IMR-90 (cell line): ENCODE data around the gene DUS3L. TPM values are rescaled to one million over a fixed set of nuclear protein-coding genes. Genes with fewer than 3 reads are reported as not detected.

Experiments used
- ATAC-seq: fragments of 200-7000 bp; cut with Tn5 transposase; 2 replicates; pipeline ENCODE4 v1.9.1; 2020; ENCODE audit warnings: low read depth, mild to moderate bottlenecking, moderate library complexity
- BruUV-seq: library from RNA; stranded (reverse); fragments of 400-500 nt; replicated peaks from 2 replicates; lab custom pipeline; 2021; lab: Mats Ljungman, UMichigan
- CTCF ChIA-PET: fragments of 300-600 bp; formaldehyde crosslinking; extraction: SDS; loops from one replicate; lab custom pipeline; 2021; ENCODE audit warnings: antibody characterized with exemption; lab: Yijun Ruan, JAX
- POLR2A ChIA-PET: fragments of 300-600 bp; sonication (Branson Sonifier 250); formaldehyde crosslinking; loops from one replicate; lab custom pipeline; 2022; ENCODE audit warnings: antibody characterized with exemption; ENCODE audit not compliant: unreplicated experiment; lab: Charles Lee
- DNase-seq: peaks from one replicate; pipeline ENCODE4 v3.0.0; 2013
- H2AFZ ChIP-seq: replicated peaks from 2 replicates; pipeline ENCODE3; 2013; ENCODE audit warnings: low read length, mild to moderate bottlenecking; ENCODE audit not compliant: poor library complexity
- H2AK5ac ChIP-seq: 2 replicates; pipeline ENCODE4 v1.6.1; 2013; ENCODE audit warnings: low read depth, low read length, inconsistent platforms
- H2AK9ac ChIP-seq: replicated peaks from 2 replicates; pipeline ENCODE3; 2013; ENCODE audit warnings: mild to moderate bottlenecking, low read depth, low read length, moderate library complexity; ENCODE audit not compliant: poor library complexity
- H2BK120ac ChIP-seq: 2 replicates; pipeline ENCODE4 v1.6.1; 2013; ENCODE audit warnings: low read depth, low read length, inconsistent platforms
- H2BK15ac ChIP-seq: 3 replicates; pipeline ENCODE4 v1.6.1; 2013; ENCODE audit warnings: low read depth, low read length, inconsistent platforms
- H2BK20ac ChIP-seq: 2 replicates; pipeline ENCODE4 v1.6.1; 2013; ENCODE audit warnings: low read depth, mild to moderate bottlenecking, inconsistent platforms, low read length, moderate library complexity
- H2BK5ac ChIP-seq: 2 replicates; pipeline ENCODE4 v1.6.1; 2013; ENCODE audit warnings: mild to moderate bottlenecking, low read depth, low read length, inconsistent platforms; ENCODE audit not compliant: poor library complexity, severe bottlenecking
- H3K14ac ChIP-seq: replicated peaks from 2 replicates; pipeline ENCODE4 v1.6.1; 2013; ENCODE audit warnings: low read depth, low read length, inconsistent platforms
- H3K18ac ChIP-seq: 2 replicates; pipeline ENCODE4 v1.6.1; 2013; ENCODE audit warnings: low read depth, low read length, control low read depth
- H3K23ac ChIP-seq: 2 replicates; pipeline ENCODE4 v1.6.1; 2013; ENCODE audit warnings: low read depth, low read length, inconsistent platforms
- H3K27ac ChIP-seq: 2 replicates; pipeline ENCODE4 v1.5.1; 2013; ENCODE audit warnings: mild to moderate bottlenecking, control low read depth, low read length; ENCODE audit not compliant: insufficient read depth
- H3K27me3 ChIP-seq: 2 replicates; pipeline ENCODE4 v1.6.1; 2013; ENCODE audit warnings: low read length; ENCODE audit not compliant: control insufficient read depth, insufficient read depth
- H3K36me3 ChIP-seq: 2 replicates; pipeline ENCODE4 v1.6.1; 2013; ENCODE audit warnings: low read length, mixed read lengths; ENCODE audit not compliant: control insufficient read depth, insufficient read depth
- H3K4ac ChIP-seq: 2 replicates; pipeline ENCODE4 v1.6.1; 2013; ENCODE audit warnings: low read depth, low read length, inconsistent platforms
- H3K4me1 ChIP-seq: 2 replicates; pipeline ENCODE4 v1.6.1; 2013; ENCODE audit warnings: low read length, mixed read lengths; ENCODE audit not compliant: control insufficient read depth, insufficient read depth
- H3K4me2 ChIP-seq: 2 replicates; pipeline ENCODE4 v1.6.1; 2013; ENCODE audit warnings: low read depth, mild to moderate bottlenecking, control low read depth, low read length, moderate library complexity
- H3K4me3 ChIP-seq: 2 replicates; pipeline ENCODE4 v1.5.1; 2013; ENCODE audit warnings: low read depth, mild to moderate bottlenecking, control low read depth, low read length, moderate library complexity; ENCODE audit not compliant: insufficient read depth
- H3K56ac ChIP-seq: 2 replicates; pipeline ENCODE4 v1.6.1; 2013; ENCODE audit warnings: low read length, inconsistent platforms; ENCODE audit not compliant: insufficient read depth; ENCODE audit errors: extremely low read depth
- H3K79me1 ChIP-seq, 2 experiments: 2 replicates each; pipeline ENCODE4 v1.6.1; 2013; ENCODE audit warnings: low read length in 2 of 2, inconsistent platforms in 1 of 2, low read depth in 1 of 2
- H3K9ac ChIP-seq: 2 replicates; pipeline ENCODE4 v1.6.1; 2013; ENCODE audit warnings: low read depth, low read length, control low read depth
- H3K9me1 ChIP-seq: 2 replicates; pipeline ENCODE4 v1.6.1; 2013; ENCODE audit warnings: low read length, inconsistent platforms; ENCODE audit not compliant: insufficient read depth
- H3K9me3 ChIP-seq: 2 replicates; pipeline ENCODE4 v1.6.1; 2013; ENCODE audit warnings: low read length; ENCODE audit not compliant: control insufficient read depth, insufficient read depth
- H4K20me1 ChIP-seq: 2 replicates; pipeline ENCODE4 v1.6.1; 2013; ENCODE audit warnings: low read length, inconsistent platforms; ENCODE audit not compliant: insufficient read depth
- H4K5ac ChIP-seq: 2 replicates; pipeline ENCODE4 v1.6.1; 2013; ENCODE audit warnings: mild to moderate bottlenecking, low read depth, low read length, control low read depth
- H4K8ac ChIP-seq, 2 experiments: 2 replicates each; pipeline ENCODE4 v1.6.1; 2013; ENCODE audit warnings: low read depth in 2 of 2, low read length in 2 of 2, control low read depth in 1 of 2, inconsistent platforms in 1 of 2
- H4K91ac ChIP-seq: 2 replicates; pipeline ENCODE4 v1.6.1; 2013; ENCODE audit warnings: low read depth, low read length, inconsistent platforms; ENCODE audit not compliant: insufficient read depth
- BHLHE40 ChIP-seq: fragments of 150-350 bp; IDR thresholded peaks from 2 replicates; pipeline ENCODE4 v1.6.1; 2016; ENCODE audit warnings: mild to moderate bottlenecking, low read depth, low read length
- CEBPB ChIP-seq: IDR thresholded peaks from 2 replicates; pipeline ENCODE4 v1.6.1; 2012; ENCODE audit warnings: low read depth, low read length, improper control_type of control experiment
- CHD1 ChIP-seq: IDR thresholded peaks from 2 replicates; pipeline ENCODE4 v1.6.1; 2012; ENCODE audit warnings: low read depth, low read length, improper control_type of control experiment
- FOS ChIP-seq: fragments of 150-350 bp; IDR thresholded peaks from 2 replicates; pipeline ENCODE4 v1.6.1; 2016; ENCODE audit warnings: low read depth, low read length
- MAFK ChIP-seq: IDR thresholded peaks from 2 replicates; pipeline ENCODE4 v1.6.1; 2012; ENCODE audit warnings: low read depth, low read length, improper control_type of control experiment
- MAZ ChIP-seq: IDR thresholded peaks from 2 replicates; pipeline ENCODE4 v1.6.1; 2012; ENCODE audit warnings: low read depth, mild to moderate bottlenecking, low read length, improper control_type of control experiment, moderate library complexity, borderline replicate concordance
- MXI1 ChIP-seq: IDR thresholded peaks from 2 replicates; pipeline ENCODE4 v1.6.1; 2012; ENCODE audit warnings: low read depth, mild to moderate bottlenecking, low read length, moderate library complexity, borderline replicate concordance
- NFE2L2 ChIP-seq: fragments of 150-350 bp; IDR thresholded peaks from 2 replicates; pipeline ENCODE4 v1.6.1; 2016; ENCODE audit warnings: low read depth, mild to moderate bottlenecking, low read length
- POLR2A ChIP-seq: IDR thresholded peaks from 2 replicates; pipeline ENCODE4 v1.6.1; 2012; ENCODE audit warnings: mild to moderate bottlenecking, low read depth, low read length
- RAD21 ChIP-seq: IDR thresholded peaks from 2 replicates; pipeline ENCODE4 v1.6.1; 2012; ENCODE audit warnings: low read length, improper control_type of control experiment
- RCOR1 ChIP-seq: IDR thresholded peaks from 2 replicates; pipeline ENCODE4 v1.6.1; 2012; ENCODE audit warnings: mild to moderate bottlenecking, low read length, improper control_type of control experiment; ENCODE audit not compliant: insufficient replicate concordance
- RFX5 ChIP-seq: IDR thresholded peaks from 2 replicates; pipeline ENCODE4 v1.8.0; 2012; ENCODE audit warnings: low read depth, mild to moderate bottlenecking, low read length, moderate library complexity
- SMC3 ChIP-seq: fragments of 150-350 bp; IDR thresholded peaks from 2 replicates; pipeline ENCODE4 v1.6.1; 2016; ENCODE audit warnings: low read depth, mild to moderate bottlenecking, antibody characterized with exemption, low read length, moderate library complexity
- WGBS, 2 experiments: methylation state at CpG; one replicate each; pipeline versions ENCODE4 v1.1.5 to v1.1.7; 2013; ENCODE audit warnings: missing lambda C conversion rate in 2 of 2; ENCODE audit not compliant: insufficient read length in 1 of 2; ENCODE audit errors: extremely low coverage in 2 of 2; 5-methylcytosine and 5-hydroxymethylcytosine counted together
- dilution Hi-C: fragments of 300-500 bp; cut with HindIII; formaldehyde crosslinking; loops from one replicate; pipeline ENCODE4 v1.14.3; 2018; ENCODE audit warnings: low sequenced_read_pairs; ENCODE audit not compliant: unreplicated experiment
- in situ Hi-C: fragments of 300-500 bp; cut with MboI; formaldehyde crosslinking; loops from 3 replicates; pipeline ENCODE4 v1.14.3; 2019; ENCODE audit warnings: low sequenced_read_pairs, inconsistent platforms, mixed read lengths
- intact Hi-C: fragments of 100-400 bp; cut with micrococcal nuclease; formaldehyde crosslinking; loops from 2 replicates; pipeline ENCODE4 v1.10.0; 2022
- polyA plus RNA-seq, 3 experiments: library from polyadenylated mRNA; depleted of rRNA; stranded (reverse); fragments of >200 nt; gene quantifications; 2 replicates each; pipeline ENCODE4 v1.2.3, GENCODE V29; 2012; ENCODE audit warnings: low replicate concordance in 1 of 3
- total RNA-seq: library from RNA; depleted of rRNA; stranded (reverse); fragments of >200 nt; gene quantifications from 2 replicates; pipeline ENCODE4 v1.2.3, GENCODE V29; 2012
- TF ChIP-seq, protein P1 (sequence below): fragments of 150-350 bp; IDR thresholded peaks from 2 replicates; pipeline ENCODE4 v1.6.1; 2016; ENCODE audit warnings: low read depth, mild to moderate bottlenecking, low read length, moderate library complexity, borderline replicate concordance
- TF ChIP-seq, protein P2 (sequence below): fragments of 150-350 bp; IDR thresholded peaks from 2 replicates; pipeline ENCODE4 v1.6.1; 2017; ENCODE audit warnings: mild to moderate bottlenecking, antibody characterized with exemption, low read length, low read depth

The DUS3L gene
- total and polyA plus RNA-seq, 2 of the 4 experiments (the other 2 are of a cell fraction) = 12.4 to 21.3 TPM

DNA sequence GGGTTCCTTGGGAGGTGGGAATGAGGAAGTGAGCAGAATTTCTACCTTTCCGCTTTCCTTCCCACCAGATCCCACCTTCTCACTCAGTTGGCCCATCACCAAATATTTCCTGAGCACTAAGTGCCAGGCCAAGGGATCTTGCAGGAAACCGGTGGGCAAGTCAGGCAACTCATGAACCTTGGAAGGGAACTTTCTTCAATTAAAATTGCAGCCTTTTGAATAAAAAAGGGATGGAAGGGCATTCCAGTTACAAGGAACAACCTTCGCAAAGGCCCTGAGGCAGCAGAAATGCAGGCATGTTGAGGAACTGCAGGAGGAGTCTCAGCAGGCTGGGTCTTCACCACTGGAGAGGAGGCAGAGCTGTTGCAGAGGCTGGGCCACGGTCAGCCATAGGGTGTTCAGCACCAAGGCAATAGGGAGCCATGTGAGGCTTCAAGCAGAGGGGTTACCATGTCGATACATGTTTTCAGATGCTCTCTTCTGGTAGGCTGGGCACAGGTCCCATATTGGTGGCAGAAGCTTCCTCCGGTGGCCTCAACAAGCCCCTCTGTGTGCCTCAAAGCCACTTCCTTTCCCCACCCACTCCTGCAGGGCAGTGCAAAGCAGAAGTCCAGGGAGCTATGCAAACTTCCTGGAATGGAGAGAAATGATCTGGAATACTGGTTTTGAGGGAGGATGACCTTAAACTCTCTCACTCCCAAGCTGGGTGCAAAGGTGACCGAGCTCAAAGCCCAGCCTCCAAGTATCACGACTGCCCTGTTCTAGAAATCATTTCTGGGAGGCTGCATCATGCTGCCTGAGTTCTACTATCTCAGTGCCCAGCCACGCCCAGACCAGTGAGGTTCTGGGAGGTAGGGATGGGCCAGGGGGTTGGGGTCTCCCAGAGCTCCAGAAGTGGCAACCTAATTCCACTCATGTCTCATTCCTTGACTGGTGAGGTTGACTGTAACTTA is 48.4 kb upstream of the DUS3L start, which contains the start of gene FUT6:
TSS of gene FUT6 (minus strand) at position 638 of the 953 bp plus-strand sequence. CDS start 7,135 bp downstream, outside the sequence.
- Histone ChIP-seq H2AK9ac (no peak within 1 kb of the TSS), H3K4me2 (no peak within 1 kb of the TSS), H3K4me1 (no peaks in the 10 kb centered on the region), H3K79me1 (no peaks in the 10 kb centered on the region), H3K56ac (no peak within 1 kb of the TSS), H2BK5ac (no peak within 1 kb of the TSS), H3K9ac (no peak within 1 kb of the TSS), H3K4me3 (no peak within 1 kb of the TSS), H4K91ac (no peak within 1 kb of the TSS), H3K9me3 (no peaks in the 10 kb centered on the region), H2BK120ac (no peak within 1 kb of the TSS), H4K5ac (no peak within 1 kb of the TSS), H3K9me1 (no peaks in the 10 kb centered on the region), H3K18ac (no peak within 1 kb of the TSS), H4K20me1 (no peaks in the 10 kb centered on the region), H3K27me3 (peaks cover 9% of the 10 kb centered on the region; the same call in 1 of the 2 replicates), H3K23ac (no peak within 1 kb of the TSS), H2BK15ac (no peak within 1 kb of the TSS), H3K4ac (no peak within 1 kb of the TSS), H3K36me3 (no peaks in the 10 kb centered on the region), H3K14ac (no peak within 1 kb of the TSS), H2AK5ac (no peak within 1 kb of the TSS), H2AFZ (no peak within 1 kb of the TSS), H3K27ac (no peak within 1 kb of the TSS), H4K8ac (no peak within 1 kb of the TSS), H2BK20ac (no peak within 1 kb of the TSS)
- ChIA-PET POLR2A (interaction anchor here (0.5 kb wide), 1 partner anchor 17 kb away, joined by 3 read pairs; no protein-coding TSS in a partner anchor), CTCF (interaction anchor here (0.5 kb wide), 1 partner anchor 31 kb away, joined by 7 read pairs; no protein-coding TSS in a partner anchor)
- ATAC-seq (no peak), DNase-seq (no peak)
- 80% methylated on average over 3 of the region's 9 CpGs; no CpG with 5 or more reads in 1 of the 2 experiments for WGBS, 2 experiments
- no TSS peak for BruUV-seq
- intact Hi-C loops (no loop called here), in situ Hi-C loops (no loop called here), dilution Hi-C loops (no loop called here)
- TF ChIP-seq CEBPB (no peak), POLR2A (no peak), RFX5 (no peak), NFE2L2 (no peak), CHD1 (no peak), RAD21 (no peak), SMC3 (no peak), MXI1 (no peak), RCOR1 (no peak), FOS (no peak), MAZ (no peak), BHLHE40 (no peak), MAFK (no peak)
- TF ChIP-seq, protein P1, sequence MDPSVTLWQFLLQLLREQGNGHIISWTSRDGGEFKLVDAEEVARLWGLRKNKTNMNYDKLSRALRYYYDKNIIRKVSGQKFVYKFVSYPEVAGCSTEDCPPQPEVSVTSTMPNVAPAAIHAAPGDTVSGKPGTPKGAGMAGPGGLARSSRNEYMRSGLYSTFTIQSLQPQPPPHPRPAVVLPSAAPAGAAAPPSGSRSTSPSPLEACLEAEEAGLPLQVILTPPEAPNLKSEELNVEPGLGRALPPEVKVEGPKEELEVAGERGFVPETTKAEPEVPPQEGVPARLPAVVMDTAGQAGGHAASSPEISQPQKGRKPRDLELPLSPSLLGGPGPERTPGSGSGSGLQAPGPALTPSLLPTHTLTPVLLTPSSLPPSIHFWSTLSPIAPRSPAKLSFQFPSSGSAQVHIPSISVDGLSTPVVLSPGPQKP = no peak
- TF ChIP-seq, protein P2, sequence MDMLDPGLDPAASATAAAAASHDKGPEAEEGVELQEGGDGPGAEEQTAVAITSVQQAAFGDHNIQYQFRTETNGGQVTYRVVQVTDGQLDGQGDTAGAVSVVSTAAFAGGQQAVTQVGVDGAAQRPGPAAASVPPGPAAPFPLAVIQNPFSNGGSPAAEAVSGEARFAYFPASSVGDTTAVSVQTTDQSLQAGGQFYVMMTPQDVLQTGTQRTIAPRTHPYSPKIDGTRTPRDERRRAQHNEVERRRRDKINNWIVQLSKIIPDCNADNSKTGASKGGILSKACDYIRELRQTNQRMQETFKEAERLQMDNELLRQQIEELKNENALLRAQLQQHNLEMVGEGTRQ = no peak
